DND-41 (cell line): ENCODE results near the gene FAM171A2.

Experiments
- CTCF ChIP-seq: IDR thresholded peaks from 2 replicates; pipeline ENCODE4 v1.5.1; 2012; ENCODE audit warnings: borderline replicate concordance, low read length, moderate library complexity, mild to moderate bottlenecking; ENCODE audit not compliant: poor library complexity, severe bottlenecking; ENCODE audit errors: extremely low read depth
- EZH2 ChIP-seq: IDR thresholded peaks from 3 replicates; pipeline ENCODE4 v1.6.1; 2012; ENCODE audit warnings: borderline replicate concordance, low read depth, mild to moderate bottlenecking, moderate library complexity, low read length, inconsistent platforms; ENCODE audit not compliant: severe bottlenecking

GRCh38 chr17:44324571-44325275, 38.9 kb downstream of the FAM171A2 start, which contains the start of gene SLC25A39:
- TF ChIP-seq CTCF (no peak), EZH2 (no peak)
